Fibroblast of mammary gland (primary cell): Measurements from ENCODE around the gene SPAG5.

Source experiments
- DNase-seq: peaks from one replicate; pipeline ENCODE4 v3.0.0-alpha.2; 2010; ENCODE audit warnings: low read depth
- H3K4me3 ChIP-seq: 2 replicates; pipeline ENCODE4 v1.5.1; 2011; ENCODE audit warnings: low read depth, mild to moderate bottlenecking, low read length, moderate library complexity; ENCODE audit not compliant: control insufficient read depth
- CTCF ChIP-seq: conservative IDR thresholded peaks from 2 replicates; pipeline ENCODE4 v1.5.1; 2011; ENCODE audit warnings: low read depth, low read length, inconsistent platforms; ENCODE audit not compliant: control insufficient read depth, insufficient read depth

The SPAG5 gene

GRCh38 chr17:28572259-28573039 is 26.4 kb downstream of the SPAG5 start:
- DNase-seq, result no peak
- no peak for TF ChIP-seq CTCF
- no peak overlapping the region for H3K4me3 ChIP-seq

GRCh38 chr17:28571361-28572122 is 27.3 kb downstream of the SPAG5 start, which contains the start of gene PIGS:
TSS of gene PIGS (minus strand) at chr17:28571524. CDS start at chr17:28571496, 28 bp downstream.
- H3K4me3 ChIP-seq, result peak within 1 kb of the TSS; percentile 74
- TF ChIP-seq CTCF, result no peak
- peak; percentile 82 for DNase-seq

GRCh38 chr17:28570716-28571360 is 28.0 kb downstream of the SPAG5 start:
- peak overlapping the region; percentile 74 for H3K4me3 ChIP-seq
- TF ChIP-seq CTCF, result no peak
- no peak for DNase-seq

GRCh38 chr17:28569446-28569845 is 29.4 kb downstream of the SPAG5 start:
- DNase-seq, result no peak
- no peak overlapping the region for H3K4me3 ChIP-seq
- TF ChIP-seq CTCF, result no peak

- no peak for DNase-seq
- no peak overlapping the region for H3K4me3 ChIP-seq
- TF ChIP-seq CTCF, result no peak
These were observed 31.2 kb downstream of the SPAG5 start for GRCh38 chr17:28567604-28568003.

- no peak overlapping the region for H3K4me3 ChIP-seq
- peak; percentile 17 for DNase-seq
- no peak for TF ChIP-seq CTCF
These were observed 35.4 kb downstream of the SPAG5 start for GRCh38 chr17:28563475-28563874.
